ENCODE data around the gene TRIM46. TPM values are rescaled to one million over a fixed set of nuclear protein-coding genes. Genes with fewer than 3 reads are reported as not detected.

TRIM46 gene
- total and polyA plus RNA-seq, 2 of the 13 experiments (the other 11 are each of a cell fraction or from before 2014, with no cell fraction given), result 0.04 to 0.09 TPM

DNA sequence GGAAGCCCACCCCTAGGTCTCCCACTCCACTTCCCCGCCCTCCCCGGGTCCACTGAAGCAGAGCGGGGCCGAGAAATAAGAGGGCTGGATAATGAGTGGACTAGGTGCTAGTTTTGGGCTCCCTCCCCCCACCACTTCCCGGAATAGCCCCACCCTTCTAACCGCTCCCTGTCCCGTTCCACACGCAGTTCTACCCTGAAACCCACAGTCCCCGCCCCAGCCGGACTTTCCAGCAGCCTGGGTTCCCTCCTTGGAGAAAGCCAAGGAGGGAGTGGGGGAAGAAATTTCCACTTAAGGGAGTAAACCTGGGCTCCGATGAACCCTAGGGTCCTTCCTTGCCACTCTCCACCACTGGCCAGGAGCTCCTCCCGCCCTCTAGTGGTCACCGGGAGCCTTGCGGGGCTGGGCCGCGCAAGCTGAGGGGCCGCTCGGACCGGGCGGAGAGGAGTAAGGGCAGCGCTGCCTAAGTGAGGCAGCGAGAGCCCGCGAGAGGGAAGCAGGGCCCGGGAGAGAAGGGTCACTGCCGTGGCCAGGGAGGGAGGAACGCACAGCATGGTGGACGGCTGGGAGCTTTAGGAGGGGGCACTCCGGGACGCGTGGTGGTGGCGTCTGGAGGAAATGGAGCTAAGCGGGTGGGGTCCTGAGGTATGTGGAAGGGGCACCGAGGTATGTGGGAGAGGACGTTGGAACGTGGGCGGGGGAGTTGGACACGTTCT is 19.8 kb downstream of the TRIM46 start (continued):
- 0 out of 2 replicates have a peak, but pooled peaks have one; percentile 32 for TF ChIP-seq HMGXB3 (CRISPR knock-in tag; IDR thresholded peaks at IDR 0.05; ENCODE audit: borderline replicate concordance)
- TF ChIP-seq ZNF598 (CRISPR knock-in tag; IDR thresholded peaks at IDR 0.05; ENCODE audit: borderline replicate concordance), result 0 out of 2 replicates have a peak, but pooled peaks have one; percentile 17
- TF ChIP-seq MAZ (IDR thresholded peaks at IDR 0.05; ENCODE audit: borderline replicate concordance, low read depth, low read length), result peak; percentile 68
- TF ChIP-seq MAZ (CRISPR knock-in tag; IDR thresholded peaks at IDR 0.05; ENCODE audit: low read depth), result peak; percentile 40; the same call in 1 of the 2 replicates
- TF ChIP-seq GMEB1 (CRISPR knock-in tag; IDR thresholded peaks at IDR 0.05; ENCODE audit: borderline replicate concordance), result no peak
- no peak for TF ChIP-seq RORA (CRISPR knock-in tag; IDR thresholded peaks at IDR 0.05)
- TF ChIP-seq MYNN (CRISPR knock-in tag; IDR thresholded peaks at IDR 0.05; ENCODE audit: low read depth), result no peak
- TF ChIP-seq ZNF569 (CRISPR knock-in tag; IDR thresholded peaks at IDR 0.05; ENCODE audit: borderline replicate concordance), result no peak
- TF ChIP-seq NFKBIZ (CRISPR knock-in tag; IDR thresholded peaks at IDR 0.05), result no peak
- TF ChIP-seq ZBTB7B (CRISPR knock-in tag; IDR thresholded peaks at IDR 0.05), result peak; percentile 55
- no peak for TF ChIP-seq RARA (CRISPR knock-in tag; IDR thresholded peaks at IDR 0.05)
- no peak for TF ChIP-seq MEIS2 (CRISPR knock-in tag; IDR thresholded peaks at IDR 0.05)
- TF ChIP-seq THAP8 (CRISPR knock-in tag; IDR thresholded peaks at IDR 0.05; ENCODE audit: borderline replicate concordance), result no peak
- TF ChIP-seq ZNF441 (CRISPR knock-in tag; IDR thresholded peaks at IDR 0.05; ENCODE audit: borderline replicate concordance), result peak; percentile 77; the same call in 1 of the 2 replicates
- no peak for TF ChIP-seq TCF7 (IDR thresholded peaks at IDR 0.05; ENCODE audit: low read depth)
- no peak for TF ChIP-seq GPN1 (CRISPR knock-in tag; IDR thresholded peaks at IDR 0.05; ENCODE audit: borderline replicate concordance)
- no peak for TF ChIP-seq SALL2 (CRISPR knock-in tag; IDR thresholded peaks at IDR 0.05)
- no peak for TF ChIP-seq RELA (CRISPR knock-in tag; IDR thresholded peaks at IDR 0.05)
- TF ChIP-seq ZNF784 (CRISPR knock-in tag; IDR thresholded peaks at IDR 0.05; ENCODE audit: borderline replicate concordance), result no peak
- no peak for TF ChIP-seq TMF1 (CRISPR knock-in tag; IDR thresholded peaks at IDR 0.05; ENCODE audit: low read depth)
- TF ChIP-seq CHD2 (IDR thresholded peaks at IDR 0.05; ENCODE audit: low read depth, low read length), result peak; percentile 70
- TF ChIP-seq, protein P1, sequence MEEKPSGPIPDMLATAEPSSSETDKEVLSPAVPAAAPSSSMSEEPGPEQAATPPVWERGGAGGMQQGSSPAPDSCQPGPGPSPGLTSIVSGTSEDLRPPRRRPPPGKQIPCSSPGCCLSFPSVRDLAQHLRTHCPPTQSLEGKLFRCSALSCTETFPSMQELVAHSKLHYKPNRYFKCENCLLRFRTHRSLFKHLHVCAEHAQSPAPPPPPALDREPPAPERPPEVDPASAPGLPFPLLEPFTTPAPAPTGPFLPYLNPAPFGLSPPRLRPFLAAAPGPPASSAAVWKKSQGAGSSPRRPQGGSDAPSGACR (CRISPR knock-in tag; IDR thresholded peaks at IDR 0.05), result 0 out of 2 replicates have a peak, but pooled peaks have one; percentile 14
